GM12878 (cell line): ENCODE measurements around the gene SHMT2. TPM values are rescaled to one million over a fixed set of nuclear protein-coding genes. Genes with fewer than 3 reads are reported as not detected.

ENCODE experiments used
- ATAC-seq: fragments of 200-7000 bp; cut with Tn5 transposase; 3 replicates; pipeline ENCODE4 v1.9.1; 2020; ENCODE audit warnings: mild to moderate bottlenecking, moderate library complexity
- BruUV-seq: library from RNA; stranded (reverse); fragments of 400-500 nt; replicated peaks from 2 replicates; lab custom pipeline; 2021; lab: Mats Ljungman, UMichigan
- CTCF ChIA-PET: fragments of 300-600 bp; sonication (Branson Sonifier 250); formaldehyde crosslinking; extraction: SDS; loops from one replicate; lab custom pipeline; 2021; ENCODE audit warnings: inconsistent platforms; lab: Yijun Ruan, JAX
- POLR2A ChIA-PET: fragments of 350-600 bp; formaldehyde crosslinking; extraction: SDS; loops from one replicate; lab custom pipeline; 2021; ENCODE audit warnings: inconsistent platforms; lab: Charles Lee
- RAD21 ChIA-PET: fragments of 300-600 bp; sonication (Branson Sonifier 250); formaldehyde crosslinking; loops from one replicate; lab custom pipeline; 2023; ENCODE audit warnings: antibody characterized with exemption; ENCODE audit not compliant: unreplicated experiment; lab: Charles Lee
- SMC1A ChIA-PET: fragments of 300-600 bp; sonication (Branson Sonifier 250); formaldehyde crosslinking; loops from one replicate; lab custom pipeline; 2023; ENCODE audit not compliant: unreplicated experiment, uncharacterized antibody; lab: Charles Lee
- DNase-seq: peaks from one replicate; pipeline ENCODE4 v3.0.0-alpha.2; 2011; ENCODE audit warnings: low read depth, low spot score
- FAIRE-seq: peaks from 3 replicates; lab custom pipeline; 2011; peaks lifted over from hg19 to GRCh38; lab: Jason Lieb, UNC
- H2AFZ ChIP-seq: 2 replicates; pipeline ENCODE4 v1.6.0; 2011; ENCODE audit warnings: low read depth, low read length, control low read depth; ENCODE audit not compliant: control insufficient read depth
- H3K27ac ChIP-seq: 2 replicates; pipeline ENCODE4 v1.5.1; 2011; ENCODE audit warnings: control low read depth; ENCODE audit not compliant: control insufficient read depth, insufficient read depth
- H3K27me3 ChIP-seq, 2 experiments: replicated peaks in 1 of 2; 2 replicates each; pipeline versions ENCODE4 v1.6.0 to v1.6.1; 2011; ENCODE audit warnings: low read length in 1 of 2; ENCODE audit not compliant: control insufficient read depth in 2 of 2, insufficient read depth in 2 of 2
- H3K36me3 ChIP-seq, 2 experiments: 2 replicates each; pipeline ENCODE4 v1.5.1; 2011; ENCODE audit warnings: low read length in 1 of 2; ENCODE audit not compliant: control insufficient read depth in 2 of 2, insufficient read depth in 2 of 2
- H3K4me1 ChIP-seq: 2 replicates; pipeline ENCODE4 v1.6.1; 2011; ENCODE audit warnings: mild to moderate bottlenecking, low read length, moderate library complexity, mixed read lengths; ENCODE audit not compliant: control insufficient read depth, insufficient read depth
- H3K4me2 ChIP-seq: 2 replicates; pipeline ENCODE4 v1.6.0; 2011; ENCODE audit warnings: control low read depth; ENCODE audit not compliant: control insufficient read depth, insufficient read depth
- H3K4me3 ChIP-seq: fragments of 200-600 bp; sonication (generic); 2 replicates; pipeline ENCODE4 v1.5.1; 2016
- H3K79me2 ChIP-seq: 2 replicates; pipeline ENCODE4 v1.6.0; 2011; ENCODE audit warnings: low read length; ENCODE audit not compliant: control insufficient read depth, insufficient read depth
- H3K9ac ChIP-seq: 2 replicates; pipeline ENCODE4 v1.8.0; 2011; ENCODE audit warnings: low read length, control low read depth, mixed read lengths; ENCODE audit not compliant: control insufficient read depth, insufficient read depth
- H3K9me3 ChIP-seq: replicated peaks from 3 replicates; pipeline ENCODE4 v1.5.1; 2011; ENCODE audit warnings: mild to moderate bottlenecking, low read length; ENCODE audit not compliant: control insufficient read depth, insufficient read depth
- H4K20me1 ChIP-seq: 2 replicates; pipeline ENCODE4 v1.6.0; 2011; ENCODE audit not compliant: control insufficient read depth, insufficient read depth
- ETV6 ChIP-seq, 2 experiments: fragments of 450-650 bp in 1 of 2; IDR thresholded peaks in 1 of 2; conservative IDR thresholded peaks in 1 of 2; 2 replicates each; pipeline ENCODE4 v1.6.1; 2014; ENCODE audit warnings: antibody characterized with exemption in 1 of 2, borderline replicate concordance in 1 of 2, low read depth in 1 of 2, mild to moderate bottlenecking in 1 of 2, moderate library complexity in 1 of 2
- EZH2 ChIP-seq: IDR thresholded peaks from 2 replicates; pipeline ENCODE4 v1.6.1; 2012; ENCODE audit warnings: low read depth, mild to moderate bottlenecking, control low read depth, inconsistent platforms, low read length, borderline replicate concordance; ENCODE audit not compliant: control insufficient read depth
- IKZF1 ChIP-seq: fragments of 450-650 bp; conservative IDR thresholded peaks from 2 replicates; pipeline ENCODE4 v1.6.1; 2017; ENCODE audit warnings: antibody characterized with exemption, mild to moderate bottlenecking
- MEF2A ChIP-seq: IDR thresholded peaks from 2 replicates; pipeline ENCODE4 v1.6.1; 2011; ENCODE audit warnings: low read depth, mild to moderate bottlenecking, low read length, moderate library complexity; ENCODE audit not compliant: insufficient read depth
- MTA3 ChIP-seq: IDR thresholded peaks from 2 replicates; pipeline ENCODE4 v1.6.1; 2012; ENCODE audit warnings: low read length, inconsistent platforms, borderline replicate concordance
- NFIC ChIP-seq: IDR thresholded peaks from 2 replicates; pipeline ENCODE4 v1.6.1; 2012; ENCODE audit warnings: low read depth, mild to moderate bottlenecking, inconsistent platforms, low read length, moderate library complexity
- RUNX3 ChIP-seq: IDR thresholded peaks from 2 replicates; pipeline ENCODE4 v1.6.1; 2012; ENCODE audit warnings: low read length, inconsistent platforms
- SREBF1 ChIP-seq: IDR thresholded peaks from 2 replicates; pipeline ENCODE4 v1.6.1; 2012; ENCODE audit warnings: mild to moderate bottlenecking, low read length
- SRF ChIP-seq, 2 experiments: IDR thresholded peaks; 2 replicates each; pipeline ENCODE4 v1.6.1; 2011; ENCODE audit warnings: low read depth in 2 of 2, low read length in 2 of 2, mild to moderate bottlenecking in 1 of 2, moderate library complexity in 1 of 2
- WGBS: methylation state at CpG from one replicate; pipeline ENCODE4 v1.1.6; 2016; ENCODE audit warnings: low lambda C conversion rate; ENCODE audit not compliant: insufficient replicate concordance, insufficient coverage; ENCODE audit errors: missing lambda C conversion rate; 5-methylcytosine and 5-hydroxymethylcytosine counted together
- in situ Hi-C: fragments of 300-500 bp; cut with MboI; formaldehyde crosslinking; loops from 9 replicates; pipeline ENCODE4 v1.14.3; 2018; ENCODE audit warnings: mixed read lengths
- intact Hi-C: fragments of 100-400 bp; cut with micrococcal nuclease; formaldehyde crosslinking; loops from one replicate; pipeline ENCODE4 v1.14.2; 2022; ENCODE audit not compliant: unreplicated experiment
- polyA plus RNA-seq, 11 experiments: library from polyadenylated mRNA; depleted of rRNA in 4 of 11; unstranded in 6 of 11; stranded (reverse) in 5 of 11; fragments of >200 nt; fragmentation: Nextera tagmentation in 4 of 11; fragmentation: Illumina TruSeq in 1 of 11; extraction: Ambion mirVana in 4 of 11; extraction: Trizol in 1 of 11; gene quantifications; 1 replicate in 1 of 11; 2 replicates in 10 of 11; pipeline versions ENCODE4 v1.2.1 to v1.2.3, GENCODE V29; 2011 to 2016; ENCODE audit warnings: inconsistent platforms in 2 of 11, missing spikeins in 2 of 11, low read depth in 1 of 11
- total RNA-seq, 4 experiments: library from RNA; depleted of rRNA in 3 of 4; stranded (reverse); fragments of >200 nt in 3 of 4; fragmentation: Illumina TruSeq in 1 of 4; extraction: Trizol in 1 of 4; gene quantifications; 2 replicates each; pipeline versions ENCODE4 v1.2.1 to v1.2.3, GENCODE V29; 2013 to 2021
- TF ChIP-seq, protein P1 (sequence below): fragments of 450-650 bp; IDR thresholded peaks from 2 replicates; pipeline ENCODE4 v1.6.1; 2016; ENCODE audit warnings: mild to moderate bottlenecking

The SHMT2 gene
- total and polyA plus RNA-seq, 10 of the 15 experiments (the other 5 are each of a cell fraction or from before 2014, with no cell fraction given), result 57.0 to 292 (median 186) TPM

- BruUV-seq, result no TSS peak
- H3K9ac ChIP-seq, result no peak overlapping the region
- no peak overlapping the region for H3K4me3 ChIP-seq
- TF ChIP-seq ETV6 (conservative IDR thresholded peaks at IDR 0.05 in 1 of 2, IDR thresholded peaks at IDR 0.05 in 1 of 2; ENCODE audit: borderline replicate concordance in 1 of 2, low read depth in 1 of 2), result no peak
- no peak for TF ChIP-seq EZH2
- no peak for TF ChIP-seq NFIC
- TF ChIP-seq SRF (IDR thresholded peaks at IDR 0.05; ENCODE audit: low read depth in 2 of 2, low read length in 2 of 2), result no peak
- no peak for TF ChIP-seq RUNX3
- TF ChIP-seq SREBF1, result no peak
- TF ChIP-seq MTA3, result no peak
- no peak for TF ChIP-seq MEF2A
- no peak for TF ChIP-seq IKZF1
- TF ChIP-seq, protein P1, sequence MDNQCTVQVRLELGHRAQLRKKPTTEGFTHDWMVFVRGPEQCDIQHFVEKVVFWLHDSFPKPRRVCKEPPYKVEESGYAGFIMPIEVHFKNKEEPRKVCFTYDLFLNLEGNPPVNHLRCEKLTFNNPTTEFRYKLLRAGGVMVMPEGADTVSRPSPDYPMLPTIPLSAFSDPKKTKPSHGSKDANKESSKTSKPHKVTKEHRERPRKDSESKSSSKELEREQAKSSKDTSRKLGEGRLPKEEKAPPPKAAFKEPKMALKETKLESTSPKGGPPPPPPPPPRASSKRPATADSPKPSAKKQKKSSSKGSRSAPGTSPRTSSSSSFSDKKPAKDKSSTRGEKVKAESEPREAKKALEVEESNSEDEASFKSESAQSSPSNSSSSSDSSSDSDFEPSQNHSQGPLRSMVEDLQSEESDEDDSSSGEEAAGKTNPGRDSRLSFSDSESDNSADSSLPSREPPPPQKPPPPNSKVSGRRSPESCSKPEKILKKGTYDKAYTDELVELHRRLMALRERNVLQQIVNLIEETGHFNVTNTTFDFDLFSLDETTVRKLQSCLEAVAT, result no peak
- CTCF ChIA-PET, result interaction anchor here (1.5 kb wide), 1 partner anchor 9 kb away, joined by 4 read pairs; no protein-coding TSS in a partner anchor
- H3K9me3 ChIP-seq, result no peaks in the 10 kb centered on the region
- no peak overlapping the region for H2AFZ ChIP-seq
- POLR2A ChIA-PET, result no interaction called here
- intact Hi-C loops (no loop called here), in situ Hi-C loops (no loop called here)
- RAD21 ChIA-PET, result no interaction called here
- DNase-seq, result no peak
- no peak overlapping the region for H3K4me2 ChIP-seq
- no peaks in the 10 kb centered on the region; a peak in 1 of 4 replicates for H3K36me3 ChIP-seq
- ATAC-seq, result no peak
- no peaks in the 10 kb centered on the region for H3K4me1 ChIP-seq
- FAIRE-seq, result no peak
- H3K27me3 ChIP-seq, result no peaks in the 10 kb centered on the region
- H3K27ac ChIP-seq, result no peak overlapping the region
- SMC1A ChIA-PET, result no interaction called here
- no peaks in the 10 kb centered on the region for H3K79me2 ChIP-seq
- H4K20me1 ChIP-seq, result no peaks in the 10 kb centered on the region
- 58% methylated on average over 19 of the region's 19 CpGs for WGBS
Observed at GRCh38 chr12:57195186-57195585, 34.3 kb upstream of the SHMT2 start.
